Caco-2 (cell line): ENCODE data around the gene RECK. TPM values are rescaled to one million over a fixed set of nuclear protein-coding genes. Genes with fewer than 3 reads are reported as not detected.

Source experiments
- BruUV-seq: library from RNA; stranded (reverse); fragments of 400-500 nt; replicated peaks from 2 replicates; lab custom pipeline; 2021; lab: Mats Ljungman, UMichigan
- CTCF ChIA-PET: fragments of 300-600 bp; sonication (Branson Sonifier 250); formaldehyde crosslinking; loops from one replicate; lab custom pipeline; 2022; ENCODE audit warnings: antibody characterized with exemption; lab: Charles Lee
- POLR2A ChIA-PET: fragments of 300-600 bp; sonication (Branson Sonifier 250); formaldehyde crosslinking; loops from one replicate; lab custom pipeline; 2022; ENCODE audit warnings: antibody characterized with exemption; lab: Charles Lee
- DNase-seq, 2 experiments: peaks; one replicate each; pipeline versions ENCODE4 v3.0.0 to v3.0.0-alpha.2; 2020 to 2022
- H3K27me3 ChIP-seq: replicated peaks from 2 replicates; pipeline ENCODE4 v1.6.0; 2011; ENCODE audit warnings: low read length; ENCODE audit not compliant: control insufficient read depth, insufficient read depth
- H3K36me3 ChIP-seq: 2 replicates; pipeline ENCODE4 v1.5.1; 2011; ENCODE audit warnings: low read length; ENCODE audit not compliant: control insufficient read depth, insufficient read depth
- H3K4me1 ChIP-seq: fragments of 250-450 bp; sonication (Bioruptor Pico); 2 replicates; pipeline ENCODE4 v1.5.1; 2020; ENCODE audit warnings: mild to moderate bottlenecking
- H3K4me3 ChIP-seq: 2 replicates; pipeline ENCODE4 v1.5.1; 2011; ENCODE audit warnings: low read depth, mild to moderate bottlenecking, control low read depth, low read length
- H3K9me3 ChIP-seq: fragments of 250-450 bp; sonication (Bioruptor Pico); 2 replicates; pipeline ENCODE4 v1.5.1; 2020; ENCODE audit warnings: mild to moderate bottlenecking, moderate library complexity
- H3K27ac Mint-ChIP-seq: one replicate; pipeline ENCODE4 v1.8.0; 2022; ENCODE audit warnings: mixed read lengths; ENCODE audit not compliant: unreplicated experiment
- H3K27me3 Mint-ChIP-seq: one replicate; pipeline ENCODE4 v1.8.0; 2022; ENCODE audit warnings: mixed read lengths; ENCODE audit not compliant: insufficient read depth, unreplicated experiment
- H3K36me3 Mint-ChIP-seq: one replicate; pipeline ENCODE4 v1.8.0; 2022; ENCODE audit warnings: mild to moderate bottlenecking, mixed read lengths; ENCODE audit not compliant: insufficient read depth, unreplicated experiment
- H3K4me1 Mint-ChIP-seq: one replicate; pipeline ENCODE4 v1.8.0; 2022; ENCODE audit warnings: low read depth, mixed read lengths; ENCODE audit not compliant: unreplicated experiment
- H3K4me3 Mint-ChIP-seq: one replicate; pipeline ENCODE4 v1.8.0; 2022; ENCODE audit warnings: mild to moderate bottlenecking, moderate library complexity, mixed read lengths; ENCODE audit not compliant: unreplicated experiment
- H3K9me3 Mint-ChIP-seq: one replicate; pipeline ENCODE4 v1.8.0; 2022; ENCODE audit warnings: mixed read lengths; ENCODE audit not compliant: unreplicated experiment
- CTCF ChIP-seq, 2 experiments: fragments of 200-600 bp in 1 of 2; IDR thresholded peaks; 1 replicate in 1 of 2; 2 replicates in 1 of 2; pipeline versions ENCODE4 v1.5.1 to v1.8.0; 2011 to 2022; ENCODE audit warnings: antibody characterized with exemption in 1 of 2, control low read depth in 1 of 2, inconsistent platforms in 1 of 2, low read depth in 1 of 2, low read length in 1 of 2, mild to moderate bottlenecking in 1 of 2, moderate library complexity in 1 of 2; ENCODE audit not compliant: insufficient read depth in 1 of 2, severe bottlenecking in 1 of 2, unreplicated experiment in 1 of 2
- intact Hi-C: fragments of 100-400 bp; cut with micrococcal nuclease; formaldehyde crosslinking; loops from one replicate; pipeline ENCODE4 v1.10.0; 2022; ENCODE audit not compliant: unreplicated experiment
- total RNA-seq: library from RNA; stranded (reverse); gene quantifications from 2 replicates; pipeline ENCODE4 v1.2.3, GENCODE V29; 2022

Gene RECK
- total RNA-seq, 1 experiment from 2014 or later = 1.8 TPM

- no peak overlapping the region for H3K27ac Mint-ChIP-seq
- CTCF ChIA-PET = no interaction called here
These were observed 2.5 kb upstream of the RECK start for GRCh38 chr9:36034234-36034633.

GRCh38 chr9:36035006-36035405 lies 1.7 kb upstream of the RECK start:
- Mint-ChIP-seq H3K9me3 (no peaks in the 10 kb centered on the region), H3K27ac (no peak overlapping the region), H3K4me3 (no peak overlapping the region), H3K27me3 (peaks cover 16% of the 10 kb centered on the region), H3K36me3 (no peaks in the 10 kb centered on the region), H3K4me1 (no peaks in the 10 kb centered on the region)
- POLR2A ChIA-PET = no interaction called here
- Histone ChIP-seq H3K4me3 (no peak overlapping the region), H3K9me3 (no peaks in the 10 kb centered on the region), H3K4me1 (0 out of 2 replicates have a peak, but pooled peaks cover under 1% of the 10 kb centered on the region), H3K36me3 (no peaks in the 10 kb centered on the region), H3K27me3 (no peaks in the 10 kb centered on the region; the same call in 1 of the 2 replicates)
- TF ChIP-seq CTCF (IDR thresholded peaks at IDR 0.05; ENCODE audit: insufficient read depth in 1 of 2, low read depth in 1 of 2, low read length in 1 of 2, severe bottlenecking in 1 of 2, unreplicated experiment in 1 of 2) = no peak
- no peak for DNase-seq
- CTCF ChIA-PET = no interaction called here
- no TSS peak for BruUV-seq
- intact Hi-C loops = no loop called here

More at GRCh38 chr9:36034234-36034633, 2.5 kb upstream of the RECK start:
- H3K4me1 ChIP-seq = no peaks in the 10 kb centered on the region
- no peak for TF ChIP-seq CTCF (IDR thresholded peaks at IDR 0.05; ENCODE audit: insufficient read depth in 1 of 2, low read depth in 1 of 2, low read length in 1 of 2, severe bottlenecking in 1 of 2, unreplicated experiment in 1 of 2)
- POLR2A ChIA-PET = no interaction called here
- no peak overlapping the region for H3K4me3 ChIP-seq
- no peaks in the 10 kb centered on the region for H3K9me3 ChIP-seq
- BruUV-seq = no TSS peak
- no peaks in the 10 kb centered on the region for H3K36me3 ChIP-seq
- Mint-ChIP-seq H3K36me3 (no peaks in the 10 kb centered on the region), H3K27me3 (peaks cover 16% of the 10 kb centered on the region), H3K9me3 (no peaks in the 10 kb centered on the region), H3K4me3 (no peak overlapping the region), H3K4me1 (no peaks in the 10 kb centered on the region)
- intact Hi-C loops = no loop called here
- DNase-seq = no peak
- no peaks in the 10 kb centered on the region; the same call in 1 of the 2 replicates for H3K27me3 ChIP-seq

- no peaks in the 10 kb centered on the region for H3K9me3 ChIP-seq
- DNase-seq = no peak
- intact Hi-C loops = no loop called here
- no peaks in the 10 kb centered on the region for H3K36me3 Mint-ChIP-seq
- H3K9me3 Mint-ChIP-seq = no peaks in the 10 kb centered on the region
- H3K4me3 Mint-ChIP-seq = peak overlapping the region; percentile 73
- POLR2A ChIA-PET = interaction anchor here (0.5 to 0.6 kb wide), 2 partner anchors 154 to 286 kb away, joined by 3 read pairs; partner anchors contain the start of gene CLTA
- H3K27me3 Mint-ChIP-seq = peaks cover 14% of the 10 kb centered on the region
- no peaks in the 10 kb centered on the region for H3K4me1 Mint-ChIP-seq
- H3K27me3 ChIP-seq = no peaks in the 10 kb centered on the region; the same call in 1 of the 2 replicates
- no peaks in the 10 kb centered on the region for H3K36me3 ChIP-seq
- H3K27ac Mint-ChIP-seq = no peak overlapping the region
- CTCF ChIA-PET = interaction anchor here (0.6 kb wide), 1 partner anchor 28 kb away, joined by 8 read pairs; no protein-coding TSS in a partner anchor
- no peak for TF ChIP-seq CTCF (IDR thresholded peaks at IDR 0.05; ENCODE audit: insufficient read depth in 1 of 2, low read depth in 1 of 2, low read length in 1 of 2, severe bottlenecking in 1 of 2, unreplicated experiment in 1 of 2)
- 0 out of 2 replicates have a peak, but pooled peaks cover 4% of the 10 kb centered on the region for H3K4me1 ChIP-seq
- H3K4me3 ChIP-seq = peak overlapping the region; percentile 82
- BruUV-seq = no TSS peak
These were observed 397 bp upstream of the RECK start for GRCh38 chr9:36036253-36036779.
